B cell (primary cell): Measurements from ENCODE around the gene PRKN. TPM values are rescaled to one million over a fixed set of nuclear protein-coding genes. Genes with fewer than 3 reads are reported as not detected.

ENCODE experiments used
- ATAC-seq: fragments of 200-7000 bp; cut with Tn5 transposase; one replicate; pipeline ENCODE4 v1.10.0; 2021; ENCODE audit warnings: low read depth, mild to moderate bottlenecking, moderate number of reproducible peaks, moderate library complexity
- CTCF ChIA-PET: fragments of 350-600 bp; sonication (Branson Sonifier 250); formaldehyde crosslinking; loops from one replicate; lab custom pipeline; 2021; ENCODE audit warnings: antibody characterized with exemption, inconsistent platforms; lab: Charles Lee
- POLR2A ChIA-PET: fragments of 350-600 bp; sonication (Branson Sonifier 250); formaldehyde crosslinking; loops from one replicate; lab custom pipeline; 2021; ENCODE audit warnings: antibody characterized with exemption; lab: Charles Lee
- DNase-seq: peaks from one replicate; pipeline ENCODE4 v3.0.0; 2013
- H2AFZ ChIP-seq: 2 replicates; pipeline ENCODE4 v1.6.1; 2012; ENCODE audit warnings: mild to moderate bottlenecking, low read depth, low read length; ENCODE audit not compliant: insufficient read depth, poor library complexity, severe bottlenecking
- H3K27ac ChIP-seq, 2 donors: 1 replicate in 1 of 2; 2 replicates in 1 of 2; pipeline ENCODE4 v1.5.1; 2012 to 2013; ENCODE audit warnings: low read length in 2 of 2, mild to moderate bottlenecking in 2 of 2, moderate library complexity in 1 of 2
- H3K27me3 ChIP-seq, 4 experiments: fragments of 200-600 bp in 1 of 4; sonication (generic) in 1 of 4; replicated peaks in 1 of 4; 1 replicate in 2 of 4; 2 replicates in 2 of 4; pipeline versions ENCODE4 v1.6.1 to v1.7.0; 2013 to 2016; ENCODE audit warnings: low read length in 3 of 4, mild to moderate bottlenecking in 2 of 4, mixed read lengths in 1 of 4, moderate library complexity in 1 of 4; ENCODE audit not compliant: insufficient read depth in 4 of 4, control insufficient read depth in 3 of 4; ENCODE audit errors: control extremely low read depth in 1 of 4
- H3K36me3 ChIP-seq, 2 experiments: replicated peaks in 1 of 2; 1 replicate in 1 of 2; 2 replicates in 1 of 2; pipeline versions ENCODE4 v1.6.1 to v1.7.1; 2013; ENCODE audit warnings: low read length in 1 of 2; ENCODE audit not compliant: insufficient read depth in 2 of 2, control insufficient read depth in 1 of 2; ENCODE audit errors: control extremely low read depth in 1 of 2, extremely low read depth in 1 of 2
- H3K4me1 ChIP-seq, 2 donors: fragments of 200-600 bp in 1 of 2; sonication (generic) in 1 of 2; 1 replicate in 1 of 2; 2 replicates in 1 of 2; pipeline versions ENCODE4 v1.5.1 to v1.6.1; 2013 to 2017; ENCODE audit warnings: low read length in 2 of 2; ENCODE audit not compliant: control insufficient read depth in 2 of 2, insufficient read depth in 2 of 2
- H3K4me2 ChIP-seq: replicated peaks from 2 replicates; pipeline ENCODE3; 2012; ENCODE audit warnings: mild to moderate bottlenecking, low read depth, low read length; ENCODE audit not compliant: poor library complexity, severe bottlenecking
- H3K4me3 ChIP-seq, 5 experiments: fragments of 200-600 bp in 1 of 5; sonication (generic) in 1 of 5; 1 replicate in 3 of 5; 2 replicates in 2 of 5; pipeline versions ENCODE4 v1.5.1 to v1.7.0; 2011 to 2016; ENCODE audit warnings: low read length in 4 of 5, mild to moderate bottlenecking in 4 of 5, low read depth in 2 of 5, control low read depth in 1 of 5, moderate library complexity in 1 of 5; ENCODE audit not compliant: insufficient read depth in 1 of 5; ENCODE audit errors: control extremely low read depth in 1 of 5, extremely low read depth in 1 of 5
- H3K79me2 ChIP-seq: fragments of 200-600 bp; sonication (generic); one replicate; pipeline ENCODE4 v1.6.0; 2016; ENCODE audit warnings: low read length; ENCODE audit not compliant: control insufficient read depth, insufficient read depth
- H3K9ac ChIP-seq: fragments of 200-600 bp; sonication (generic); 2 replicates; pipeline ENCODE4 v1.6.1; 2017; ENCODE audit warnings: mild to moderate bottlenecking, low read length, moderate library complexity
- H3K9me3 ChIP-seq, 3 donors: one replicate each; pipeline versions ENCODE4 v1.6.1 to v1.7.1; 2013; ENCODE audit warnings: low read length in 2 of 3; ENCODE audit not compliant: control insufficient read depth in 2 of 3, insufficient read depth in 1 of 3; ENCODE audit errors: control extremely low read depth in 1 of 3
- H4K20me1 ChIP-seq: 2 replicates; pipeline ENCODE4 v1.6.0; 2012; ENCODE audit warnings: mild to moderate bottlenecking, low read length; ENCODE audit not compliant: insufficient read depth, control insufficient read depth, poor library complexity, severe bottlenecking
- H3K27ac Mint-ChIP-seq: one replicate; pipeline ENCODE4 v1.8.0; 2021; ENCODE audit warnings: mixed read lengths
- H3K27me3 Mint-ChIP-seq: one replicate; pipeline ENCODE4 v1.8.0; 2021; ENCODE audit warnings: mixed read lengths
- H3K4me1 Mint-ChIP-seq: one replicate; pipeline ENCODE4 v1.8.0; 2021; ENCODE audit warnings: mixed read lengths
- H3K4me3 Mint-ChIP-seq: one replicate; pipeline ENCODE4 v1.8.0; 2021; ENCODE audit warnings: mixed read lengths
- H3K9me3 Mint-ChIP-seq: one replicate; pipeline ENCODE4 v1.8.0; 2022; ENCODE audit warnings: mixed read lengths; ENCODE audit not compliant: insufficient read depth
- EZH2 ChIP-seq: IDR thresholded peaks from 2 replicates; pipeline ENCODE4 v1.6.1; 2012; ENCODE audit warnings: borderline replicate concordance, low read depth, mild to moderate bottlenecking, moderate library complexity, low read length; ENCODE audit not compliant: insufficient read depth, poor library complexity, severe bottlenecking
- WGBS: methylation state at CpG from one replicate; pipeline ENCODE4 v1.1.5; 2013; ENCODE audit warnings: missing lambda C conversion rate; ENCODE audit not compliant: insufficient coverage; 5-methylcytosine and 5-hydroxymethylcytosine counted together
- intact Hi-C: fragments of 100-400 bp; cut with micrococcal nuclease; formaldehyde crosslinking; loops from one replicate; pipeline ENCODE4 v1.10.0; 2022
- polyA plus RNA-seq: library from polyadenylated mRNA; depleted of rRNA; stranded (reverse); fragments of >200 nt; gene quantifications from 2 replicates; pipeline ENCODE4 v1.2.3, GENCODE V29; 2012
- total RNA-seq, 2 donors: library from RNA; stranded (reverse); fragments of 120-200 nt in 1 of 2; gene quantifications; 1 replicate in 1 of 2; 2 replicates in 1 of 2; pipeline versions ENCODE4 v1.2.3 to v1.2.4, GENCODE V29; 2013 to 2022
- TF ChIP-seq, protein P1 (sequence below): fragments of 200-600 bp; IDR thresholded peaks from one replicate; pipeline ENCODE4 v1.8.0; 2022; ENCODE audit warnings: antibody characterized with exemption, mild to moderate bottlenecking

The PRKN gene
- total and polyA plus RNA-seq, 2 donors (not counting 1 experiment from before 2014, with no cell fraction given), result 1.6 to 6.2 TPM

DNA sequence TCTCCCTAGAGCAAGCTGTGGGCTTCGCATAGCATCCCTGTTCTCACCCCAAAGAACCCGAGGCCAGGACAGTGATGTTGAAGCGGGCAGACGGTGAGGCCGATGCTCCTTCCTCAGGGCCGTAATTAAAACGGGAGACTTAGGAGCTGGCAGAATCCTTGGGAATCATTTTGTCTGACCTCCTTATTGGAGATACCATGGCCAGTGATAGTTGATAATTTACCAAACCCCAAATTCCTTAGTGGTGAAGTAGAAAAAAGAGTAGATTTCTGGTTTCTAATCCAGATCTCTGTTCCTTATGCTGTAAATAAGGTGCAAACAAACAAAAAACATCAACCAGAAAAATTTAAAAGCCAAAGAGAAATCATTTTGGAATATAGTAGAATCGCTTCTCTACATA, 1092.7 kb downstream of the PRKN start:
- Histone ChIP-seq H3K9me3 (peaks cover 0 to 9% (median 0%) of the 10 kb centered on the region in 3 donors), H4K20me1 (no peaks in the 10 kb centered on the region), H3K79me2 (no peaks in the 10 kb centered on the region), H3K4me3 (no peak overlapping the region), H3K27ac (no peak overlapping the region), H3K27me3 (no peaks in the 10 kb centered on the region), H2AFZ (no peak overlapping the region), H3K9ac (no peak overlapping the region), H3K36me3 (no peaks in the 10 kb centered on the region), H3K4me1 (no peaks in the 10 kb centered on the region), H3K4me2 (no peak overlapping the region)
- ChIA-PET POLR2A (no interaction called here), CTCF (no interaction called here)
- DNase-seq (no peak), ATAC-seq (no peak)
- Mint-ChIP-seq H3K27me3 (no peaks in the 10 kb centered on the region), H3K27ac (no peak overlapping the region), H3K4me3 (no peak overlapping the region), H3K9me3 (peaks cover 3% of the 10 kb centered on the region), H3K4me1 (no peaks in the 10 kb centered on the region)
- intact Hi-C loops, result no loop called here
- TF ChIP-seq, protein P1, sequence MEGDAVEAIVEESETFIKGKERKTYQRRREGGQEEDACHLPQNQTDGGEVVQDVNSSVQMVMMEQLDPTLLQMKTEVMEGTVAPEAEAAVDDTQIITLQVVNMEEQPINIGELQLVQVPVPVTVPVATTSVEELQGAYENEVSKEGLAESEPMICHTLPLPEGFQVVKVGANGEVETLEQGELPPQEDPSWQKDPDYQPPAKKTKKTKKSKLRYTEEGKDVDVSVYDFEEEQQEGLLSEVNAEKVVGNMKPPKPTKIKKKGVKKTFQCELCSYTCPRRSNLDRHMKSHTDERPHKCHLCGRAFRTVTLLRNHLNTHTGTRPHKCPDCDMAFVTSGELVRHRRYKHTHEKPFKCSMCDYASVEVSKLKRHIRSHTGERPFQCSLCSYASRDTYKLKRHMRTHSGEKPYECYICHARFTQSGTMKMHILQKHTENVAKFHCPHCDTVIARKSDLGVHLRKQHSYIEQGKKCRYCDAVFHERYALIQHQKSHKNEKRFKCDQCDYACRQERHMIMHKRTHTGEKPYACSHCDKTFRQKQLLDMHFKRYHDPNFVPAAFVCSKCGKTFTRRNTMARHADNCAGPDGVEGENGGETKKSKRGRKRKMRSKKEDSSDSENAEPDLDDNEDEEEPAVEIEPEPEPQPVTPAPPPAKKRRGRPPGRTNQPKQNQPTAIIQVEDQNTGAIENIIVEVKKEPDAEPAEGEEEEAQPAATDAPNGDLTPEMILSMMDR, result no peak
- no peak for TF ChIP-seq EZH2
- whole genome bisulfite sequencing, result 98% methylated on average over 7 of the region's 8 CpGs

DNA sequence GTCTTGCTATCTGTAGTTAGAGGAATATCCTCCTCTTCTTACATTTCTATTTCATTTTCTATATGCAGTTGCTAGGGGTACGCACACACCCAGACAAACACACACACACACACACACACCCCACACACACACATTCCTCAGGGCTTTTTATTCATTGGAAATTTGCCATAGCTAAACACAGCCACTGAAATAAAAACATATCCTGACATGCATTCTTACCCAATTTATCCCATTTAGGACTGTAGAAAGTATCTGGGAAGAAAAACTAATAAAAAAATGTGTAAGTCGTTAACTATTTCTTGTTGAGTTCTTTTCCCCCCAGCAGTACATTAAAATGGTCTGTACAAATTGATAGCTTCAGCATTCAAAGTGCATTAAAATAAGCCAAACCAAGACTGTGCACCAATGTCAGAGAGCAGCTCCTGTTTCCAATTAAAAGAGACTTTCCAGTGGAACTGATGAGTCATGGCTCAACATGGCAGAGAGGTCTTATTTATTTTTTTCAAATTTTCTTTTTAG, 1095.8 kb downstream of the PRKN start:
- no peaks in the 10 kb centered on the region for H3K79me2 ChIP-seq
- ChIA-PET CTCF (no interaction called here), POLR2A (no interaction called here)
- no peak overlapping the region for H3K27ac ChIP-seq
- peaks cover 0 to 5% (median 0%) of the 10 kb centered on the region in 3 donors for H3K9me3 ChIP-seq
- no peaks in the 10 kb centered on the region for H3K27me3 ChIP-seq
- ATAC-seq (no peak), DNase-seq (no peak)
- no peak overlapping the region for H3K27ac Mint-ChIP-seq
- H3K36me3 ChIP-seq, result no peaks in the 10 kb centered on the region
- no peak overlapping the region for H3K4me3 ChIP-seq
- no peaks in the 10 kb centered on the region for H3K27me3 Mint-ChIP-seq
- TF ChIP-seq, protein P1, result no peak
- no peak for TF ChIP-seq EZH2
- H3K4me3 Mint-ChIP-seq, result no peak overlapping the region
- intact Hi-C loops, result no loop called here
- no peaks in the 10 kb centered on the region for H4K20me1 ChIP-seq
- no peak overlapping the region for H2AFZ ChIP-seq
- H3K4me2 ChIP-seq, result no peak overlapping the region
- no peaks in the 10 kb centered on the region for H3K4me1 ChIP-seq
- 100% methylated on average over 1 of the region's 2 CpGs for WGBS
- H3K9me3 Mint-ChIP-seq, result no peaks in the 10 kb centered on the region
- no peak overlapping the region for H3K9ac ChIP-seq
- H3K4me1 Mint-ChIP-seq, result no peaks in the 10 kb centered on the region
